K562 (cell line): ENCODE data around the gene SLC27A4. TPM values are rescaled to one million over a fixed set of nuclear protein-coding genes. Genes with fewer than 3 reads are reported as not detected.
A peak's percentile ranks its signal among the peaks of the same experiment; 100 is the strongest.

Source experiments
- CHCHD3 ChIP-seq: fragments of 250-450 bp; sonication (Bioruptor Pico); IDR thresholded peaks from 2 replicates; pipeline ENCODE4 v2.1.2; 2022; ENCODE audit warnings: mild to moderate bottlenecking
- DEAF1 ChIP-seq: fragments of 450-650 bp; formaldehyde crosslinking; IDR thresholded peaks from 2 replicates; pipeline ENCODE4 v1.4.0; 2020; ENCODE audit warnings: mild to moderate bottlenecking, moderate library complexity
- DNMT1 ChIP-seq: fragments of 450-650 bp; IDR thresholded peaks from 2 replicates; pipeline ENCODE4 v1.6.1; 2016; ENCODE audit warnings: antibody characterized with exemption, mild to moderate bottlenecking
- EP400 ChIP-seq: fragments of 450-650 bp; IDR thresholded peaks from 2 replicates; pipeline ENCODE4 v1.6.1; 2017; ENCODE audit warnings: antibody characterized with exemption, mild to moderate bottlenecking, moderate library complexity
- ETV1 ChIP-seq: fragments of 450-650 bp; conservative IDR thresholded peaks from 2 replicates; pipeline ENCODE4 v1.6.1; 2016; ENCODE audit warnings: missing genetic modification characterization, control low read depth, low read depth, missing compliant biosample characterization
- FIP1L1 ChIP-seq: fragments of 200-400 bp; formaldehyde crosslinking; IDR thresholded peaks from 2 replicates; pipeline ENCODE4 v1.6.1; 2018; ENCODE audit warnings: mild to moderate bottlenecking, low read depth, low read length; ENCODE audit not compliant: poor library complexity, severe bottlenecking
- HLTF ChIP-seq: fragments of 450-650 bp; IDR thresholded peaks from 2 replicates; pipeline ENCODE4 v1.6.1; 2016
- HNRNPL ChIP-seq: fragments of 200-400 bp; formaldehyde crosslinking; IDR thresholded peaks from 2 replicates; pipeline ENCODE4 v1.6.1; 2017; ENCODE audit warnings: low read depth, mild to moderate bottlenecking, low read length
- MBD2 ChIP-seq: sonication (generic); IDR thresholded peaks from 2 replicates; pipeline ENCODE4 v1.6.1; 2016; ENCODE audit warnings: low read depth, borderline replicate concordance
- NCOR1 ChIP-seq: fragments of 450-650 bp; IDR thresholded peaks from 2 replicates; pipeline ENCODE4 v1.6.1; 2016; ENCODE audit warnings: mild to moderate bottlenecking, moderate library complexity
- NFIC ChIP-seq: fragments of 450-650 bp; IDR thresholded peaks from 2 replicates; pipeline ENCODE4 v1.6.1; 2017; ENCODE audit warnings: mild to moderate bottlenecking, inconsistent platforms
- PYGO2 ChIP-seq: fragments of 450-650 bp; IDR thresholded peaks from 2 replicates; pipeline ENCODE4 v1.6.1; 2016; ENCODE audit warnings: mild to moderate bottlenecking, missing genetic modification characterization, moderate library complexity, missing compliant biosample characterization
- SMARCA5 ChIP-seq: fragments of 450-650 bp; IDR thresholded peaks from 2 replicates; pipeline ENCODE4 v1.6.1; 2016
- TAF1 ChIP-seq: IDR thresholded peaks from 2 replicates; pipeline ENCODE4 v1.6.1; 2011; ENCODE audit warnings: mild to moderate bottlenecking, low read length, moderate library complexity; ENCODE audit not compliant: insufficient read depth, control insufficient read depth, severe bottlenecking; ENCODE audit errors: extremely low read depth
- TAF9B ChIP-seq: fragments of 450-650 bp; IDR thresholded peaks from 2 replicates; pipeline ENCODE4 v1.6.1; 2018; ENCODE audit warnings: mild to moderate bottlenecking; ENCODE audit not compliant: partially characterized antibody
- TBL1XR1 ChIP-seq, 2 experiments: IDR thresholded peaks; 2 replicates each; pipeline ENCODE4 v1.6.1; 2012; ENCODE audit warnings: improper control_type of control experiment in 2 of 2, low read length in 2 of 2, mild to moderate bottlenecking in 1 of 2
- ZBTB5 ChIP-seq: fragments of 450-650 bp; IDR thresholded peaks from 2 replicates; pipeline ENCODE4 v1.6.1; 2017; ENCODE audit warnings: antibody characterized with exemption
- ZBTB7A ChIP-seq: IDR thresholded peaks from 2 replicates; pipeline ENCODE4 v1.6.1; 2011; ENCODE audit warnings: low read depth, mild to moderate bottlenecking, low read length, moderate library complexity, borderline replicate concordance; ENCODE audit not compliant: control insufficient read depth
- ZNF184 ChIP-seq: sonication (generic); formaldehyde crosslinking; IDR thresholded peaks from 2 replicates; pipeline ENCODE4 v1.5.0; 2020; ENCODE audit warnings: missing genetic modification reagents
- ZNF239 ChIP-seq: fragments of 250-450 bp; sonication (Bioruptor Pico); IDR thresholded peaks from 2 replicates; pipeline ENCODE4 v1.4.0; 2020; ENCODE audit warnings: mild to moderate bottlenecking
- ZNF518B ChIP-seq: fragments of 250-450 bp; sonication (Bioruptor Pico); IDR thresholded peaks from 2 replicates; pipeline ENCODE4 v1.5.0; 2021; ENCODE audit warnings: mild to moderate bottlenecking, moderate library complexity
- polyA plus RNA-seq, 8 experiments: library from polyadenylated mRNA; depleted of rRNA in 4 of 8; stranded (reverse) in 5 of 8; unstranded in 3 of 8; fragments of >200 nt; fragmentation: Nextera tagmentation in 2 of 8; fragmentation: Illumina TruSeq in 1 of 8; extraction: Ambion mirVana in 2 of 8; extraction: Trizol in 1 of 8; gene quantifications; 2 replicates each; pipeline versions ENCODE4 v1.2.1 to v1.2.3, GENCODE V29; 2011 to 2014; ENCODE audit warnings: inconsistent platforms in 1 of 8, missing spikeins in 1 of 8
- total RNA-seq, 7 experiments: library from RNA; depleted of rRNA in 6 of 7; stranded (reverse); fragments of >200 nt in 6 of 7; fragmentation: Illumina TruSeq in 2 of 7; extraction: Trizol in 2 of 7; gene quantifications; 2 replicates each; pipeline versions ENCODE4 v1.2.1 to v1.2.3, GENCODE V29; 2011 to 2021; ENCODE audit warnings: low replicate concordance in 1 of 7

SLC27A4 gene
- total and polyA plus RNA-seq, 9 of the 15 experiments (the other 6 are each of a cell fraction or from before 2014, with no cell fraction given), result 0.25 to 35.7 (median 14.0) TPM

- TF ChIP-seq DEAF1 (CRISPR knock-in tag), result no peak
- TF ChIP-seq NCOR1, result no peak
- TF ChIP-seq ETV1 (tag), result no peak
- TF ChIP-seq DNMT1, result no peak
- peak; percentile 72 for TF ChIP-seq FIP1L1
- no peak for TF ChIP-seq EP400
- no peak for TF ChIP-seq SMARCA5
- TF ChIP-seq ZNF518B (CRISPR knock-in tag), result no peak
- TF ChIP-seq ZNF239 (CRISPR knock-in tag), result no peak; the same call in 1 of the 2 replicates
- TF ChIP-seq PYGO2 (tag), result no peak
- peak; percentile 86; the same call in 1 of the 2 replicates for TF ChIP-seq HLTF
- TF ChIP-seq ZBTB7A, result peak; percentile 99
- no peak for TF ChIP-seq MBD2
- peak in 1 of 2 experiments; percentile 90; a peak in 2 of 4 replicates for TF ChIP-seq TBL1XR1 (IDR thresholded peaks at IDR 0.05; ENCODE audit: low read length in 2 of 2)
- TF ChIP-seq ZBTB5, result no peak
- TF ChIP-seq HNRNPL, result peak; percentile 94
- TF ChIP-seq CHCHD3 (CRISPR knock-in tag), result 0 out of 2 replicates have a peak, but pooled peaks have one; percentile 33
- TF ChIP-seq TAF1, result peak; percentile 46
- TF ChIP-seq TAF9B, result no peak
- no peak for TF ChIP-seq ZNF184 (CRISPR knock-in tag)
- TF ChIP-seq NFIC, result no peak
Measured at GRCh38 chr9:128339761-128340690, at the start of gene SLC27A4 (continued).
